ENCODE data around the gene UBAC2.
"Not testable (repeated sequence)": the region's sequence is repeated elsewhere in the genome, so short reads cannot be mapped to it uniquely, and the experiment has no call there.

Gene UBAC2

GRCh38 chr13:99396446-99396845 lies 195.8 kb downstream of the UBAC2 start:
- DNase-seq (ENCODE audit: low spot score): no peak

- DNase-seq (ENCODE audit: low spot score): no peak
Measured at GRCh38 chr13:99398071-99398470, 197.4 kb downstream of the UBAC2 start.

- no peak for DNase-seq (ENCODE audit: low spot score)
Measured at GRCh38 chr13:99398916-99399622, 198.4 kb downstream of the UBAC2 start.

GRCh38 chr13:99399623-99399974 lies 198.9 kb downstream of the UBAC2 start:
- DNase-seq (ENCODE audit: low spot score): no peak

- no peak for DNase-seq (ENCODE audit: low spot score)
Measured at GRCh38 chr13:99403458-99403971, 202.9 kb downstream of the UBAC2 start.

GRCh38 chr13:99404005-99404755 lies 203.5 kb downstream of the UBAC2 start:
- DNase-seq (ENCODE audit: low spot score): no peak

GRCh38 chr13:99405966-99406365 lies 205.3 kb downstream of the UBAC2 start:
- DNase-seq (ENCODE audit: low spot score): no peak

- no peak for DNase-seq (ENCODE audit: low spot score)
Measured at GRCh38 chr13:99406799-99407201, 206.1 kb downstream of the UBAC2 start.

GRCh38 chr13:99407906-99408702 lies 207.4 kb downstream of the UBAC2 start:
- no peak for DNase-seq (ENCODE audit: low spot score)

- DNase-seq (ENCODE audit: low spot score): no peak
Measured at GRCh38 chr13:99408703-99409000, 208.0 kb downstream of the UBAC2 start.

- DNase-seq (ENCODE audit: low spot score): not testable (repeated sequence)
Measured at GRCh38 chr13:99409461-99410083, 208.9 kb downstream of the UBAC2 start.

GRCh38 chr13:99410646-99411475 lies 210.2 kb downstream of the UBAC2 start:
- DNase-seq (ENCODE audit: low spot score): not testable (repeated sequence)

GRCh38 chr13:99412856-99413255 lies 212.2 kb downstream of the UBAC2 start:
- no peak for DNase-seq (ENCODE audit: low spot score)

GRCh38 chr13:99414048-99414995 lies 213.7 kb downstream of the UBAC2 start:
- no peak for DNase-seq (ENCODE audit: low spot score)

- no peak for DNase-seq (ENCODE audit: low spot score)
Measured at GRCh38 chr13:99415014-99415650, 214.5 kb downstream of the UBAC2 start.

- no peak for DNase-seq (ENCODE audit: low spot score)
Measured at GRCh38 chr13:99415851-99416331, 215.2 kb downstream of the UBAC2 start.

- no peak for DNase-seq (ENCODE audit: low spot score)
Measured at GRCh38 chr13:99416411-99417121, 215.9 kb downstream of the UBAC2 start.

GRCh38 chr13:99417201-99418102 lies 216.8 kb downstream of the UBAC2 start:
- no peak for DNase-seq (ENCODE audit: low spot score)
